GM12864 (cell line): Measurements from ENCODE around the gene ACTR3C.
A peak's percentile ranks its signal among the peaks of the same experiment; 100 is the strongest.
"Not testable (repeated sequence)": the region's sequence is repeated elsewhere in the genome, so short reads cannot be mapped to it uniquely, and the experiment has no call there.

Experiments
- DNase-seq: peaks from one replicate; pipeline ENCODE4 v3.0.0-alpha.2; 2011; ENCODE audit warnings: low read depth
- H3K4me3 ChIP-seq: 2 replicates; pipeline ENCODE4 v1.5.1; 2011; ENCODE audit warnings: mild to moderate bottlenecking, low read depth, low read length, control low read depth
- CTCF ChIP-seq: IDR thresholded peaks from 2 replicates; pipeline ENCODE4 v1.5.1; 2011; ENCODE audit warnings: low read depth, mild to moderate bottlenecking, moderate library complexity, low read length, control low read depth, inconsistent platforms; ENCODE audit errors: missing control alignments

The ACTR3C gene

GRCh38 chr7:150276132-150276695 lies 47.1 kb downstream of the ACTR3C start:
- peak; percentile 58 for TF ChIP-seq CTCF

GRCh38 chr7:150271898-150272297 lies 51.4 kb downstream of the ACTR3C start:
- DNase-seq, H3K4me3 ChIP-seq: not testable (repeated sequence)

More at GRCh38 chr7:150276132-150276695, 47.1 kb downstream of the ACTR3C start:
- H3K4me3 ChIP-seq, DNase-seq: not testable (repeated sequence)

- not testable (repeated sequence) for H3K4me3 ChIP-seq, DNase-seq
These were observed 53.1 kb downstream of the ACTR3C start for GRCh38 chr7:150270101-150270824.

GRCh38 chr7:150268798-150269197 lies 54.5 kb downstream of the ACTR3C start:
- not testable (repeated sequence) for DNase-seq

GRCh38 chr7:150268287-150268686 lies 55.1 kb downstream of the ACTR3C start:
- H3K4me3 ChIP-seq = not testable (repeated sequence)

More at GRCh38 chr7:150268798-150269197, 54.5 kb downstream of the ACTR3C start:
- H3K4me3 ChIP-seq = not testable (repeated sequence)

GRCh38 chr7:150266953-150267665 lies 56.2 kb downstream of the ACTR3C start:
- not testable (repeated sequence) for H3K4me3 ChIP-seq, DNase-seq

More at GRCh38 chr7:150268287-150268686, 55.1 kb downstream of the ACTR3C start:
- DNase-seq = not testable (repeated sequence)

GRCh38 chr7:150262656-150263055 lies 60.7 kb downstream of the ACTR3C start:
- DNase-seq, H3K4me3 ChIP-seq: not testable (repeated sequence)

GRCh38 chr7:150247745-150248144 lies 75.6 kb downstream of the ACTR3C start:
- not testable (repeated sequence) for DNase-seq, H3K4me3 ChIP-seq

GRCh38 chr7:150245208-150245607 lies 78.1 kb downstream of the ACTR3C start:
- DNase-seq, H3K4me3 ChIP-seq: not testable (repeated sequence)

- DNase-seq, H3K4me3 ChIP-seq: not testable (repeated sequence)
These were observed 80.4 kb downstream of the ACTR3C start for GRCh38 chr7:150242935-150243334.

GRCh38 chr7:150225444-150225843 lies 97.9 kb downstream of the ACTR3C start:
- not testable (repeated sequence) for H3K4me3 ChIP-seq

GRCh38 chr7:150222083-150222972 lies 101.0 kb downstream of the ACTR3C start:
- not testable (repeated sequence) for DNase-seq, H3K4me3 ChIP-seq

More at GRCh38 chr7:150225444-150225843, 97.9 kb downstream of the ACTR3C start:
- DNase-seq = not testable (repeated sequence)

GRCh38 chr7:150220673-150221181 lies 102.6 kb downstream of the ACTR3C start:
- not testable (repeated sequence) for DNase-seq, H3K4me3 ChIP-seq

- DNase-seq, H3K4me3 ChIP-seq: not testable (repeated sequence)
These were observed 103.2 kb downstream of the ACTR3C start for GRCh38 chr7:150219941-150220658.

- not testable (repeated sequence) for H3K4me3 ChIP-seq, DNase-seq
These were observed 116.5 kb downstream of the ACTR3C start for GRCh38 chr7:150206848-150207247.

- H3K4me3 ChIP-seq, DNase-seq: not testable (repeated sequence)
These were observed 117.5 kb downstream of the ACTR3C start for GRCh38 chr7:150205866-150206265.
